HepG2 (cell line): ENCODE data around the gene ASTN2. TPM values are rescaled to one million over a fixed set of nuclear protein-coding genes. Genes with fewer than 3 reads are reported as not detected.

Experiments
- ATF6 ChIP-seq: sonication (generic); formaldehyde crosslinking; conservative IDR thresholded peaks from 2 replicates; pipeline ENCODE4 v1.4.0; 2020; ENCODE audit warnings: missing genetic modification reagents
- BCLAF1 ChIP-seq: fragments of 450-650 bp; IDR thresholded peaks from 2 replicates; pipeline ENCODE4 v1.6.1; 2017; ENCODE audit warnings: mild to moderate bottlenecking
- DMTF1 ChIP-seq: sonication (generic); formaldehyde crosslinking; IDR thresholded peaks from 2 replicates; pipeline ENCODE4 v1.4.0; 2020; ENCODE audit warnings: mild to moderate bottlenecking, missing genetic modification reagents
- GATAD2A ChIP-seq: IDR thresholded peaks from 2 replicates; pipeline ENCODE4 v1.6.1; 2016
- HOXA9 ChIP-seq: sonication (generic); formaldehyde crosslinking; IDR thresholded peaks from 2 replicates; pipeline ENCODE4 v1.8.1; 2022; ENCODE audit warnings: missing genetic modification reagents, mild to moderate bottlenecking, moderate library complexity, borderline replicate concordance
- KAT8 ChIP-seq: IDR thresholded peaks from 2 replicates; pipeline ENCODE4 v1.6.1; 2016; ENCODE audit warnings: missing genetic modification reagents, missing compliant biosample characterization
- KLF6 ChIP-seq: IDR thresholded peaks from 2 replicates; pipeline ENCODE4 v1.8.0; 2016; ENCODE audit warnings: missing biosample characterization, missing genetic modification reagents
- KMT2B ChIP-seq: IDR thresholded peaks from 2 replicates; pipeline ENCODE4 v1.6.1; 2016; ENCODE audit warnings: missing genetic modification reagents, missing compliant biosample characterization
- MAX ChIP-seq: IDR thresholded peaks from 2 replicates; pipeline ENCODE4 v1.6.1; 2012; ENCODE audit warnings: inconsistent platforms
- NCOA5 ChIP-seq: sonication (generic); formaldehyde crosslinking; IDR thresholded peaks from 2 replicates; pipeline ENCODE4 v1.4.0; 2020; ENCODE audit warnings: missing genetic modification reagents
- RAD21 ChIP-seq: fragments of 450-650 bp; formaldehyde crosslinking; IDR thresholded peaks from 2 replicates; pipeline ENCODE4 v1.5.0; 2020; ENCODE audit warnings: mild to moderate bottlenecking
- RXRA ChIP-seq: sonication (generic); formaldehyde crosslinking; IDR thresholded peaks from 2 replicates; pipeline ENCODE4 v1.5.1; 2020; ENCODE audit warnings: missing genetic modification reagents
- XRCC5 ChIP-seq: fragments of 200-400 bp; formaldehyde crosslinking; optimal IDR thresholded peaks from 2 replicates; pipeline ENCODE3; 2017; ENCODE audit warnings: mild to moderate bottlenecking, low read length
- ZBTB1 ChIP-seq: sonication (generic); formaldehyde crosslinking; IDR thresholded peaks from 2 replicates; pipeline ENCODE4 v1.4.0; 2020; ENCODE audit warnings: missing genetic modification reagents, borderline replicate concordance
- ZBTB42 ChIP-seq: sonication (generic); formaldehyde crosslinking; IDR thresholded peaks from 2 replicates; pipeline ENCODE4 v1.5.0; 2020; ENCODE audit warnings: mild to moderate bottlenecking, missing genetic modification reagents
- ZKSCAN8 ChIP-seq: IDR thresholded peaks from 2 replicates; pipeline ENCODE4 v1.6.1; 2016; ENCODE audit warnings: borderline replicate concordance, missing genetic modification reagents, missing compliant biosample characterization
- ZNF326 ChIP-seq: sonication (generic); formaldehyde crosslinking; IDR thresholded peaks from 2 replicates; pipeline ENCODE4 v1.4.0; 2020; ENCODE audit warnings: missing genetic modification reagents, borderline replicate concordance
- ZNF350 ChIP-seq: sonication (generic); formaldehyde crosslinking; IDR thresholded peaks from 2 replicates; pipeline ENCODE4 v1.4.0; 2020; ENCODE audit warnings: mild to moderate bottlenecking, low read depth, missing genetic modification reagents, borderline replicate concordance
- ZNF430 ChIP-seq: sonication (generic); formaldehyde crosslinking; IDR thresholded peaks from 2 replicates; pipeline ENCODE4 v1.9.0; 2021; ENCODE audit warnings: mild to moderate bottlenecking, missing genetic modification reagents
- ZNF546 ChIP-seq: sonication (generic); formaldehyde crosslinking; conservative IDR thresholded peaks from 2 replicates; pipeline ENCODE4 v1.8.1; 2023; ENCODE audit warnings: mild to moderate bottlenecking, missing genetic modification reagents
- ZNF773 ChIP-seq: sonication (generic); formaldehyde crosslinking; IDR thresholded peaks from 2 replicates; pipeline ENCODE4 v1.4.0; 2020; ENCODE audit warnings: missing genetic modification reagents, borderline replicate concordance
- polyA plus RNA-seq, 8 experiments: library from polyadenylated mRNA; depleted of rRNA in 3 of 8; stranded (reverse) in 7 of 8; unstranded in 1 of 8; fragments of >200 nt; fragmentation: Illumina TruSeq in 4 of 8; extraction: Trizol in 4 of 8; gene quantifications; 2 replicates each; pipeline versions ENCODE4 v1.2.1 to v1.2.3, GENCODE V29; 2011 to 2016; ENCODE audit warnings: low read depth in 4 of 8, missing spikeins in 1 of 8, mixed read lengths in 1 of 8; ENCODE audit not compliant: insufficient read depth in 1 of 8
- total RNA-seq, 5 experiments: library from RNA; depleted of rRNA; stranded (reverse); fragments of >200 nt; fragmentation: Illumina TruSeq; extraction: Trizol; gene quantifications; 2 replicates each; pipeline ENCODE4 v1.2.3, GENCODE V29; 2016; ENCODE audit warnings: low read depth in 1 of 5

ASTN2 gene
- total and polyA plus RNA-seq, 2 of the 13 experiments (the other 11 are each of a cell fraction or from before 2014, with no cell fraction given) = 5.2 to 13.5 TPM

DNA sequence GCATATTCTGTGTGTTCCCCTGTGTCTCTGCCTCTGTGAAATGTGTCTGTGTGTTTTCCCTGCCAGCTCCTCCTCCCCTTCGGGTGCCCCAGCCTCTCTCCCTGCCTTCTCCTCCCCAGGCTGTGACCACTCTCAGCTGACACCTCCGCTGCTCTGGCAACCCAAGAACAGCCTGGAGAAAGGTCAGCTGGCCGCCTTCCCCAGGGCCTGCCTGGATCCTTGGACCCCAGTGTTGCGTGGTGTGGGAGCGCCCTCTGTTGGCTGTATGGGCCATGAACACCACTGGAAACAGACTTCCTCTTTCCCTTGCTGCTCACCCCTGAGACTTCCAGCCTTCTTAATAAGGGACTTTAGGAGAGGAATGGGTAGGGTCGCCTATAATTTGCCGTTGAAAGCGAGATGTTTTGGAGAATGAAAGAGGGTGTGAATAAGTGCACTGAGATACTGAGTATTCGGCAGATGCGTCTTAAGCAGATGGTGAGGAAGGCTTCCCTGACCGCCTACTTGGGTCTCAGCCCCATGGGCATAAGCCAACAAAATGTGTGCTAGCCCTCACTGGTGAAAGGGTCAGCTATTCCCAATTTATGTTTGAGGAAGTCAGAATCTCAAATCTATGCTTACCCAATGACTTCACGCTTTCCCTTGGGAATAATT, 842.6 kb downstream of the ASTN2 start (continued):
- TF ChIP-seq KAT8 (CRISPR knock-in tag) (no peak), ZNF326 (CRISPR knock-in tag) (no peak), RAD21 (CRISPR knock-in tag) (peak; percentile 96), ZBTB1 (CRISPR knock-in tag) (no peak), XRCC5 (peak; percentile 63), MAX (no peak), RXRA (CRISPR knock-in tag) (no peak), ZBTB42 (no peak), BCLAF1 (no peak), ZKSCAN8 (CRISPR knock-in tag) (no peak), ATF6 (CRISPR knock-in tag) (no peak), ZNF773 (no peak), NCOA5 (no peak), ZNF546 (CRISPR knock-in tag) (no peak), ZNF350 (CRISPR knock-in tag) (no peak), GATAD2A (CRISPR knock-in tag) (peak; percentile 50), HOXA9 (CRISPR knock-in tag) (no peak), ZNF430 (CRISPR knock-in tag) (no peak), KMT2B (CRISPR knock-in tag) (no peak), KLF6 (CRISPR knock-in tag) (no peak), DMTF1 (CRISPR knock-in tag) (no peak)
